A549 (cell line): ENCODE measurements around the gene PCNX1.

Experiments used
- BHLHE40 ChIP-seq: IDR thresholded peaks from 2 replicates; pipeline ENCODE4 v1.6.1; 2012; ENCODE audit warnings: low read depth, low read length, inconsistent platforms
- CEBPB ChIP-seq, 2 experiments: fragments of >200 bp in 1 of 2; sonication (Bioruptor Twin) in 1 of 2; formaldehyde crosslinking in 1 of 2; IDR thresholded peaks; 2 replicates each; pipeline ENCODE4 v1.6.1; 2012 to 2016
- CTCF ChIP-seq: fragments of >200 bp; sonication (Bioruptor Twin); formaldehyde crosslinking; IDR thresholded peaks from 3 replicates; pipeline ENCODE4 v1.5.1; 2016
- EHMT2 ChIP-seq: fragments of 200-600 bp; sonication (generic); IDR thresholded peaks from 2 replicates; pipeline ENCODE4 v1.6.1; 2016; ENCODE audit warnings: antibody characterized with exemption, low read depth, mild to moderate bottlenecking, moderate library complexity
- KDM5A ChIP-seq: fragments of 200-600 bp; sonication (generic); IDR thresholded peaks from 2 replicates; pipeline ENCODE4 v1.6.1; 2016; ENCODE audit warnings: antibody characterized with exemption, mild to moderate bottlenecking
- REST ChIP-seq: fragments of 200-600 bp; sonication (generic); IDR thresholded peaks from 2 replicates; pipeline ENCODE4 v1.6.1; 2016; ENCODE audit warnings: antibody characterized with exemption, mild to moderate bottlenecking, moderate library complexity
- USF2 ChIP-seq: fragments of 450-650 bp; IDR thresholded peaks from 2 replicates; pipeline ENCODE4 v1.6.1; 2014; ENCODE audit warnings: antibody characterized with exemption

- no peak for TF ChIP-seq USF2
- no peak for TF ChIP-seq KDM5A
- no peak for TF ChIP-seq REST
- TF ChIP-seq BHLHE40: no peak
- no peak for TF ChIP-seq CEBPB (IDR thresholded peaks at IDR 0.05)
- TF ChIP-seq EHMT2: no peak
- no peak for TF ChIP-seq CTCF
Measured at GRCh38 chr14:71076462-71077092, 169.3 kb downstream of the PCNX1 start.
